OCI-LY1 (cell line): ENCODE measurements around the gene WWOX.

Source experiments
- CTCF ChIP-seq: fragments of 200-600 bp; sonication (generic), shearing (Covaris generic); IDR thresholded peaks from 2 replicates; pipeline ENCODE4 v1.5.1; 2017; ENCODE audit warnings: mild to moderate bottlenecking, antibody characterized with exemption, low read length, moderate library complexity, mixed read lengths
- EZH2 ChIP-seq: fragments of 200-600 bp; sonication (generic), shearing (Covaris generic); IDR thresholded peaks from 2 replicates; pipeline ENCODE4 v1.8.0; 2017; ENCODE audit warnings: borderline replicate concordance, mixed run types, mild to moderate bottlenecking, antibody characterized with exemption, low read length, moderate library complexity, mixed read lengths

- TF ChIP-seq EZH2 (no peak), CTCF (no peak)
Measured at GRCh38 chr16:78689028-78689427, 589.6 kb downstream of the WWOX start.
